K562 (cell line): Measurements from ENCODE around the gene INTS6L. TPM values are rescaled to one million over a fixed set of nuclear protein-coding genes. Genes with fewer than 3 reads are reported as not detected.
A peak's percentile ranks its signal among the peaks of the same experiment; 100 is the strongest.

Experiments
- ADNP ChIP-seq: fragments of 200-800 bp; sonication (Bioruptor generic); IDR thresholded peaks from 2 replicates; pipeline ENCODE4 v1.6.1; 2016; ENCODE audit warnings: missing genetic modification characterization, missing compliant biosample characterization
- BCL6 ChIP-seq: fragments of 250-450 bp; sonication (Bioruptor Pico); IDR thresholded peaks from 2 replicates; pipeline ENCODE4 v1.4.0; 2020
- LEF1 ChIP-seq: fragments of 450-650 bp; IDR thresholded peaks from 2 replicates; pipeline ENCODE4 v1.6.1; 2016; ENCODE audit warnings: mild to moderate bottlenecking
- MAFF ChIP-seq: IDR thresholded peaks from 2 replicates; pipeline ENCODE4 v1.6.1; 2012; ENCODE audit warnings: low read length, improper control_type of control experiment
- POLR3G ChIP-seq: IDR thresholded peaks from 2 replicates; pipeline ENCODE4 v1.6.1; 2011; ENCODE audit not compliant: insufficient read length, insufficient replicate concordance; ENCODE audit errors: extremely low read depth
- RFX5 ChIP-seq: IDR thresholded peaks from 2 replicates; pipeline ENCODE4 v1.6.1; 2011; ENCODE audit warnings: low read depth, mild to moderate bottlenecking, improper control_type of control experiment, low read length
- XRCC5 ChIP-seq: fragments of 200-400 bp; formaldehyde crosslinking; IDR thresholded peaks from 2 replicates; pipeline ENCODE4 v1.6.1; 2017; ENCODE audit warnings: low read depth, mild to moderate bottlenecking, low read length
- ZNF146 ChIP-seq: IDR thresholded peaks from one replicate; pipeline ENCODE4 v1.6.1; 2018; ENCODE audit warnings: missing compliant biosample characterization; ENCODE audit not compliant: unreplicated experiment
- polyA plus RNA-seq, 8 experiments: library from polyadenylated mRNA; depleted of rRNA in 4 of 8; stranded (reverse) in 5 of 8; unstranded in 3 of 8; fragments of >200 nt; fragmentation: Nextera tagmentation in 2 of 8; fragmentation: Illumina TruSeq in 1 of 8; extraction: Ambion mirVana in 2 of 8; extraction: Trizol in 1 of 8; gene quantifications; 2 replicates each; pipeline versions ENCODE4 v1.2.1 to v1.2.3, GENCODE V29; 2011 to 2014; ENCODE audit warnings: inconsistent platforms in 1 of 8, missing spikeins in 1 of 8
- total RNA-seq, 7 experiments: library from RNA; depleted of rRNA in 6 of 7; stranded (reverse); fragments of >200 nt in 6 of 7; fragmentation: Illumina TruSeq in 2 of 7; extraction: Trizol in 2 of 7; gene quantifications; 2 replicates each; pipeline versions ENCODE4 v1.2.1 to v1.2.3, GENCODE V29; 2011 to 2021; ENCODE audit warnings: low replicate concordance in 1 of 7
- TF ChIP-seq, protein P1 (sequence below): sonication (generic); formaldehyde crosslinking; IDR thresholded peaks from 2 replicates; pipeline ENCODE4 v1.8.0; 2022; ENCODE audit warnings: missing genetic modification reagents, mild to moderate bottlenecking, moderate library complexity, borderline replicate concordance
- TF ChIP-seq, protein P2 (sequence below): fragments of 450-650 bp; formaldehyde crosslinking; IDR thresholded peaks from 2 replicates; pipeline ENCODE4 v1.4.0; 2020; ENCODE audit warnings: mild to moderate bottlenecking, moderate library complexity
- TF ChIP-seq, protein P3 (sequence below): fragments of 250-450 bp; sonication (Bioruptor Pico); IDR thresholded peaks from 2 replicates; pipeline ENCODE4 v1.4.0; 2020
- TF ChIP-seq, protein P4 (sequence below): fragments of 200-800 bp; sonication (Bioruptor generic); IDR thresholded peaks from 2 replicates; pipeline ENCODE4 v1.6.1; 2017; ENCODE audit warnings: missing genetic modification characterization, missing compliant biosample characterization
- TF ChIP-seq, protein P5 (sequence below): sonication (generic); formaldehyde crosslinking; IDR thresholded peaks from 2 replicates; pipeline ENCODE4 v1.5.0; 2020; ENCODE audit warnings: missing genetic modification reagents
- TF ChIP-seq, protein P6 (sequence below): fragments of 450-650 bp; formaldehyde crosslinking; conservative IDR thresholded peaks from 2 replicates; pipeline ENCODE4 v1.4.0; 2022; ENCODE audit warnings: mild to moderate bottlenecking, missing genetic modification characterization

INTS6L gene
- total and polyA plus RNA-seq, 9 of the 15 experiments (the other 6 are each of a cell fraction or from before 2014, with no cell fraction given) = 6.1 to 44.9 (median 21.9) TPM

DNA sequence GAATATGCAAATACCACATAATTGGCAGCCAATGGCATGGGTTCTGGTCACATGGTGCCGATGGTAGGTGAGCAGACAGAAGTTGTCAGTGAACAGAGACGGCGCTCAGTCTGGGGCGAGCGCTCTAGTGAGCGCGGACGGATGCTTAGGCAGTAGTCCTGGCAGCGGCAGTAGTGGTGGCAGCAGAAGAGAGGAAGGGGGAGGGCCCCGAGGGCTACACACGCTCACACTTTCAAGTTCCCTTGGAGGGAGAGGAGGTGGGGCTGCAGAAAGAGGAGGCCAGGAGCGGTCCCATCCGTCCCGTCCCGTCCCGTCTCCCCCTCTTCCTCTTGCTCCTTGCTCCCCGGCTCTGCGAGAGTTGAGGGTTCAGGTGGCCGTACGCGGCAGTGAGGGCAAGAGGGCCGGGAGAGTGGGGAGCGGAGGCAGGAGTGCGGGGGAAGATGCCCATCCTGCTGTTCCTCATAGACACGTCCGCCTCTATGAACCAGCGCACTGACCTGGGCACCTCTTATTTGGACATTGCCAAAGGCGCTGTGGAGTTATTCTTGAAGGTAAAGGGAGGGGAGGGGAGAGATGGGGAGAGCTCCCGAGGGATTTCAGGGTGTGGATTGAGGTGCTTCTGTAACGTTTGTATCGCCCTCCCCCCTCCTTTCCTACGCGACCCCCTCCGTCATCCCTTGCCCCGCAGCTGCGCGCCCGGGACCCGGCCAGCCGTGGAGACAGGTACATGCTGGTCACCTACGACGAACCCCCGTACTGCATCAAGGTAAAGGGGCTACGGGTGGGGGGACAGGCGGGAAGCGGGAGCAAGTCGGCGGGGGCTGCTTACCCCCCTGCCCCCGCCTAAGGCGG, at the start of gene INTS6L (continued):
- TF ChIP-seq, protein P1, sequence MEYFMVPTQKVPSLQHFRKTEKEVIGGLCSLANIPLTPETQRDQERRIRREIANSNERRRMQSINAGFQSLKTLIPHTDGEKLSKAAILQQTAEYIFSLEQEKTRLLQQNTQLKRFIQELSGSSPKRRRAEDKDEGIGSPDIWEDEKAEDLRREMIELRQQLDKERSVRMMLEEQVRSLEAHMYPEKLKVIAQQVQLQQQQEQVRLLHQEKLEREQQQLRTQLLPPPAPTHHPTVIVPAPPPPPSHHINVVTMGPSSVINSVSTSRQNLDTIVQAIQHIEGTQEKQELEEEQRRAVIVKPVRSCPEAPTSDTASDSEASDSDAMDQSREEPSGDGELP (CRISPR knock-in tag) = peak; percentile 75; the same call in 1 of the 2 replicates
- TF ChIP-seq, protein P2, sequence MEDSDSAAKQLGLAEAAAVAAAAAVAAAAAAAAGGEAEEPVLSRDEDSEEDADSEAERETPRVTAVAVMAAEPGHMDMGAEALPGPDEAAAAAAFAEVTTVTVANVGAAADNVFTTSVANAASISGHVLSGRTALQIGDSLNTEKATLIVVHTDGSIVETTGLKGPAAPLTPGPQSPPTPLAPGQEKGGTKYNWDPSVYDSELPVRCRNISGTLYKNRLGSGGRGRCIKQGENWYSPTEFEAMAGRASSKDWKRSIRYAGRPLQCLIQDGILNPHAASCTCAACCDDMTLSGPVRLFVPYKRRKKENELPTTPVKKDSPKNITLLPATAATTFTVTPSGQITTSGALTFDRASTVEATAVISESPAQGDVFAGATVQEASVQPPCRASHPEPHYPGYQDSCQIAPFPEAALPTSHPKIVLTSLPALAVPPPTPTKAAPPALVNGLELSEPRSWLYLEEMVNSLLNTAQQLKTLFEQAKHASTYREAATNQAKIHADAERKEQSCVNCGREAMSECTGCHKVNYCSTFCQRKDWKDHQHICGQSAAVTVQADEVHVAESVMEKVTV (CRISPR knock-in tag) = no peak
- no peak for TF ChIP-seq POLR3G
- no peak for TF ChIP-seq BCL6 (CRISPR knock-in tag)
- no peak for TF ChIP-seq ADNP (tag)
- no peak for TF ChIP-seq LEF1
- no peak for TF ChIP-seq ZNF146 (CRISPR knock-in tag)
- TF ChIP-seq, protein P3, sequence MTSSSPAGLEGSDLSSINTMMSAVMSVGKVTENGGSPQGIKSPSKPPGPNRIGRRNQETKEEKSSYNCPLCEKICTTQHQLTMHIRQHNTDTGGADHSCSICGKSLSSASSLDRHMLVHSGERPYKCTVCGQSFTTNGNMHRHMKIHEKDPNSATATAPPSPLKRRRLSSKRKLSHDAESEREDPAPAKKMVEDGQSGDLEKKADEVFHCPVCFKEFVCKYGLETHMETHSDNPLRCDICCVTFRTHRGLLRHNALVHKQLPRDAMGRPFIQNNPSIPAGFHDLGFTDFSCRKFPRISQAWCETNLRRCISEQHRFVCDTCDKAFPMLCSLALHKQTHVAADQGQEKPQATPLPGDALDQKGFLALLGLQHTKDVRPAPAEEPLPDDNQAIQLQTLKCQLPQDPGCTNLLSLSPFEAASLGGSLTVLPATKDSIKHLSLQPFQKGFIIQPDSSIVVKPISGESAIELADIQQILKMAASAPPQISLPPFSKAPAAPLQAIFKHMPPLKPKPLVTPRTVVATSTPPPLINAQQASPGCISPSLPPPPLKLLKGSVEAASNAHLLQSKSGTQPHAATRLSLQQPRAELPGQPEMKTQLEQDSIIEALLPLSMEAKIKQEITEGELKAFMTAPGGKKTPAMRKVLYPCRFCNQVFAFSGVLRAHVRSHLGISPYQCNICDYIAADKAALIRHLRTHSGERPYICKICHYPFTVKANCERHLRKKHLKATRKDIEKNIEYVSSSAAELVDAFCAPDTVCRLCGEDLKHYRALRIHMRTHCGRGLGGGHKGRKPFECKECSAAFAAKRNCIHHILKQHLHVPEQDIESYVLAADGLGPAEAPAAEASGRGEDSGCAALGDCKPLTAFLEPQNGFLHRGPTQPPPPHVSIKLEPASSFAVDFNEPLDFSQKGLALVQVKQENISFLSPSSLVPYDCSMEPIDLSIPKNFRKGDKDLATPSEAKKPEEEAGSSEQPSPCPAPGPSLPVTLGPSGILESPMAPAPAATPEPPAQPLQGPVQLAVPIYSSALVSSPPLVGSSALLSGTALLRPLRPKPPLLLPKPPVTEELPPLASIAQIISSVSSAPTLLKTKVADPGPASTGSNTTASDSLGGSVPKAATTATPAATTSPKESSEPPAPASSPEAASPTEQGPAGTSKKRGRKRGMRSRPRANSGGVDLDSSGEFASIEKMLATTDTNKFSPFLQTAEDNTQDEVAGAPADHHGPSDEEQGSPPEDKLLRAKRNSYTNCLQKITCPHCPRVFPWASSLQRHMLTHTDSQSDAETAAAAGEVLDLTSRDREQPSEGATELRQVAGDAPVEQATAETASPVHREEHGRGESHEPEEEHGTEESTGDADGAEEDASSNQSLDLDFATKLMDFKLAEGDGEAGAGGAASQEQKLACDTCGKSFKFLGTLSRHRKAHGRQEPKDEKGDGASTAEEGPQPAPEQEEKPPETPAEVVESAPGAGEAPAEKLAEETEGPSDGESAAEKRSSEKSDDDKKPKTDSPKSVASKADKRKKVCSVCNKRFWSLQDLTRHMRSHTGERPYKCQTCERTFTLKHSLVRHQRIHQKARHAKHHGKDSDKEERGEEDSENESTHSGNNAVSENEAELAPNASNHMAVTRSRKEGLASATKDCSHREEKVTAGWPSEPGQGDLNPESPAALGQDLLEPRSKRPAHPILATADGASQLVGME (CRISPR knock-in tag) = no peak
- TF ChIP-seq MAFF = no peak
- TF ChIP-seq, protein P4, sequence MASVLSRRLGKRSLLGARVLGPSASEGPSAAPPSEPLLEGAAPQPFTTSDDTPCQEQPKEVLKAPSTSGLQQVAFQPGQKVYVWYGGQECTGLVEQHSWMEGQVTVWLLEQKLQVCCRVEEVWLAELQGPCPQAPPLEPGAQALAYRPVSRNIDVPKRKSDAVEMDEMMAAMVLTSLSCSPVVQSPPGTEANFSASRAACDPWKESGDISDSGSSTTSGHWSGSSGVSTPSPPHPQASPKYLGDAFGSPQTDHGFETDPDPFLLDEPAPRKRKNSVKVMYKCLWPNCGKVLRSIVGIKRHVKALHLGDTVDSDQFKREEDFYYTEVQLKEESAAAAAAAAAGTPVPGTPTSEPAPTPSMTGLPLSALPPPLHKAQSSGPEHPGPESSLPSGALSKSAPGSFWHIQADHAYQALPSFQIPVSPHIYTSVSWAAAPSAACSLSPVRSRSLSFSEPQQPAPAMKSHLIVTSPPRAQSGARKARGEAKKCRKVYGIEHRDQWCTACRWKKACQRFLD (CRISPR knock-in tag) = no peak
- TF ChIP-seq, protein P5, sequence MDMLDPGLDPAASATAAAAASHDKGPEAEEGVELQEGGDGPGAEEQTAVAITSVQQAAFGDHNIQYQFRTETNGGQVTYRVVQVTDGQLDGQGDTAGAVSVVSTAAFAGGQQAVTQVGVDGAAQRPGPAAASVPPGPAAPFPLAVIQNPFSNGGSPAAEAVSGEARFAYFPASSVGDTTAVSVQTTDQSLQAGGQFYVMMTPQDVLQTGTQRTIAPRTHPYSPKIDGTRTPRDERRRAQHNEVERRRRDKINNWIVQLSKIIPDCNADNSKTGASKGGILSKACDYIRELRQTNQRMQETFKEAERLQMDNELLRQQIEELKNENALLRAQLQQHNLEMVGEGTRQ (CRISPR knock-in tag) = peak; percentile 94
- TF ChIP-seq, protein P6, sequence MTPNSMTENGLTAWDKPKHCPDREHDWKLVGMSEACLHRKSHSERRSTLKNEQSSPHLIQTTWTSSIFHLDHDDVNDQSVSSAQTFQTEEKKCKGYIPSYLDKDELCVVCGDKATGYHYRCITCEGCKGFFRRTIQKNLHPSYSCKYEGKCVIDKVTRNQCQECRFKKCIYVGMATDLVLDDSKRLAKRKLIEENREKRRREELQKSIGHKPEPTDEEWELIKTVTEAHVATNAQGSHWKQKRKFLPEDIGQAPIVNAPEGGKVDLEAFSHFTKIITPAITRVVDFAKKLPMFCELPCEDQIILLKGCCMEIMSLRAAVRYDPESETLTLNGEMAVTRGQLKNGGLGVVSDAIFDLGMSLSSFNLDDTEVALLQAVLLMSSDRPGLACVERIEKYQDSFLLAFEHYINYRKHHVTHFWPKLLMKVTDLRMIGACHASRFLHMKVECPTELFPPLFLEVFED = no peak
- TF ChIP-seq RFX5 = 0 out of 2 replicates have a peak, but pooled peaks have one; percentile 41
- TF ChIP-seq XRCC5 = no peak
